RWPE2 (cell line): Measurements from ENCODE around the gene PHRF1.

Experiments
- ATAC-seq: fragments of 200-7000 bp; cut with Tn5 transposase; 3 replicates; pipeline ENCODE4 v1.9.1; 2021; ENCODE audit warnings: low read depth
- DNase-seq: peaks from one replicate; pipeline ENCODE4 v3.0.0-alpha.2; 2020; ENCODE audit warnings: low spot score
- H3K27ac ChIP-seq: fragments of 450-650 bp; 2 replicates; pipeline ENCODE4 v1.5.1; 2017; ENCODE audit warnings: mild to moderate bottlenecking; ENCODE audit not compliant: poor library complexity, severe bottlenecking
- H3K27me3 ChIP-seq: fragments of 250-450 bp; sonication (Bioruptor Pico); 2 replicates; pipeline ENCODE4 v1.5.1; 2021; ENCODE audit warnings: mild to moderate bottlenecking, moderate library complexity; ENCODE audit not compliant: insufficient read depth, poor library complexity, severe bottlenecking
- H3K36me3 ChIP-seq: fragments of 250-450 bp; sonication (Bioruptor Pico); 2 replicates; pipeline ENCODE4 v1.5.1; 2020; ENCODE audit warnings: low read depth, mild to moderate bottlenecking, moderate library complexity
- H3K4me1 ChIP-seq: fragments of 250-450 bp; sonication (Bioruptor Pico); 2 replicates; pipeline ENCODE4 v1.5.1; 2021; ENCODE audit warnings: mild to moderate bottlenecking, moderate library complexity; ENCODE audit not compliant: insufficient read depth, poor library complexity, severe bottlenecking
- H3K4me3 ChIP-seq: fragments of 250-450 bp; sonication (Bioruptor Pico); 2 replicates; pipeline ENCODE4 v1.5.1; 2021; ENCODE audit warnings: mild to moderate bottlenecking, moderate library complexity; ENCODE audit not compliant: severe bottlenecking
- H3K9me3 ChIP-seq: fragments of 250-450 bp; sonication (Bioruptor Pico); 2 replicates; pipeline ENCODE4 v1.5.1; 2021; ENCODE audit warnings: mild to moderate bottlenecking, moderate library complexity; ENCODE audit not compliant: severe bottlenecking
- TF ChIP-seq, protein P1 (sequence below): fragments of 450-650 bp; IDR thresholded peaks from one replicate; pipeline ENCODE4 v1.5.1; 2017; ENCODE audit warnings: mild to moderate bottlenecking, moderate library complexity; ENCODE audit not compliant: poor library complexity, severe bottlenecking

The PHRF1 gene

GRCh38 chr11:586376-587316, 10.4 kb downstream of the PHRF1 start:
- H3K9me3 ChIP-seq: no peaks in the 10 kb centered on the region
- H3K4me3 ChIP-seq: no peak overlapping the region
- ATAC-seq (no peak), DNase-seq (no peak)
- H3K27ac ChIP-seq: no peak overlapping the region
- peaks cover 70% of the 10 kb centered on the region for H3K36me3 ChIP-seq
- H3K4me1 ChIP-seq: no peaks in the 10 kb centered on the region
- TF ChIP-seq, protein P1, sequence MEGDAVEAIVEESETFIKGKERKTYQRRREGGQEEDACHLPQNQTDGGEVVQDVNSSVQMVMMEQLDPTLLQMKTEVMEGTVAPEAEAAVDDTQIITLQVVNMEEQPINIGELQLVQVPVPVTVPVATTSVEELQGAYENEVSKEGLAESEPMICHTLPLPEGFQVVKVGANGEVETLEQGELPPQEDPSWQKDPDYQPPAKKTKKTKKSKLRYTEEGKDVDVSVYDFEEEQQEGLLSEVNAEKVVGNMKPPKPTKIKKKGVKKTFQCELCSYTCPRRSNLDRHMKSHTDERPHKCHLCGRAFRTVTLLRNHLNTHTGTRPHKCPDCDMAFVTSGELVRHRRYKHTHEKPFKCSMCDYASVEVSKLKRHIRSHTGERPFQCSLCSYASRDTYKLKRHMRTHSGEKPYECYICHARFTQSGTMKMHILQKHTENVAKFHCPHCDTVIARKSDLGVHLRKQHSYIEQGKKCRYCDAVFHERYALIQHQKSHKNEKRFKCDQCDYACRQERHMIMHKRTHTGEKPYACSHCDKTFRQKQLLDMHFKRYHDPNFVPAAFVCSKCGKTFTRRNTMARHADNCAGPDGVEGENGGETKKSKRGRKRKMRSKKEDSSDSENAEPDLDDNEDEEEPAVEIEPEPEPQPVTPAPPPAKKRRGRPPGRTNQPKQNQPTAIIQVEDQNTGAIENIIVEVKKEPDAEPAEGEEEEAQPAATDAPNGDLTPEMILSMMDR: no peak
- H3K27me3 ChIP-seq: no peaks in the 10 kb centered on the region

DNA sequence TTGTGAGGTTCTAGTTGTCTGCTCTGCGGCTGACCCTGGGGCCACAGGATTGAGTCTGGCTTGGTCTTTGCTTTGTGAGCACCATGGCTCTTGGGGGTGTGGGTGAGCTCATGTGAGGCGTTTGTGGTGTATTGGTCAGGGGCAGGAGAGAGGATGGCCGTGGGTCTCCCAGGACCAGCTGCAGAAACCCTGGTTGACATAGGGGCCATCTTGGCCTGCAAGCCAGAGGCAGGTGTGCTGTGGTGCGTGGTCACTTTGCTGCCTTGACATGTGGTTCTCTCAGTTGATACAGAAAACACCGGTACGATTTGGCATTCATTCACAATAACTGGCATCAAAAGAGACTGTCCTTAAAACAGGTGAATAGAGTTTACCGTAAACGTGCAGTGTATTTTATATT, 11.3 kb downstream of the PHRF1 start:
- no peaks in the 10 kb centered on the region for H3K27me3 ChIP-seq
- ATAC-seq (0 out of 3 replicates have a peak, but pooled peaks have one; percentile 19), DNase-seq (no peak)
- no peak overlapping the region for H3K4me3 ChIP-seq
- H3K4me1 ChIP-seq: no peaks in the 10 kb centered on the region
- peaks cover 70% of the 10 kb centered on the region for H3K36me3 ChIP-seq
- no peaks in the 10 kb centered on the region for H3K9me3 ChIP-seq
- TF ChIP-seq, protein P1: no peak
- peak overlapping the region; percentile 15 for H3K27ac ChIP-seq

DNA sequence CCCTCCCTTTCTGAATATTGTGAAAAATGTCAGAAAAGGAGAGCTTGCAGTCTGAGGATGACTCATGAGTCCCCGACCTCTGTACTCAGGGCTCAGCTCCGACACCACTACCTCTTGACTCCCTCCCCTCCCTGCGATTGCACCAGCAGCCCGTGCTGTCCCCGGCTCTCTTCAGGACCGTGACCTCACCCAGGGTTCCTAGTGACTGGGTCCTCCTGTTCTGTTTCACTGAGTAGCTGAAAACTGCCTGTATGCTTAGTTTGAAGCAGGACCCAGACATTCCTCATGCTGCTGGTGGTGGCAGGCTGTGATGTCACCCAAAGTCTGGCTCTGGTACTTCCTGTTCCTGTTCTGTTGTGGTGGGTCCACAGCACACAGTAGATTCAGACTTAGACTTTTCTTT, 11.7 kb downstream of the PHRF1 start:
- peak overlapping the region; percentile 15 for H3K27ac ChIP-seq
- ATAC-seq (0 out of 3 replicates have a peak, but pooled peaks have one; percentile 48), DNase-seq (no peak)
- H3K4me1 ChIP-seq: no peaks in the 10 kb centered on the region
- no peaks in the 10 kb centered on the region for H3K9me3 ChIP-seq
- peaks cover 69% of the 10 kb centered on the region for H3K36me3 ChIP-seq
- TF ChIP-seq, protein P1: no peak
- no peak overlapping the region for H3K4me3 ChIP-seq
- no peaks in the 10 kb centered on the region for H3K27me3 ChIP-seq

DNA sequence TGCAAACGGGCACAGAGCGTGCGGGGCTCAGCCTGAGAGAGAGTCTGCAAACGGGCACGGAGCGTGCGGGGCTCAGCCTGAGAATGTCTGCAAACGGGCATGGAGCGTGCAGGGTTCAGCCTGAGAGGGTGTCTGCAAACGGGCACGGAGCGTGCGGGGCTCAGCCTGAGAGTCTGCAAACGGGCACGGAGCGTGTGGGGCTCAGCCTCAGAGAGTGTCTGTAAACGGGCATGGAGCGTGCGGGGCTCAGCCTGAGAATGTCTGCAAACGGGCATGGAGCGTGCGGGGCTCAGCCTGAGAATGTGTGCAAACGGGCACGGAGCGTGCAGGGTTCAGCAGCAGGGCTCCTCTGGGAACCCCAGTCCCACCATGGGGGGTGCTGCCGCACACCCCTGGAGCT, 13.5 kb downstream of the PHRF1 start:
- DNase-seq (no peak), ATAC-seq (no peak)
- no peak overlapping the region for H3K27ac ChIP-seq
- H3K4me3 ChIP-seq: no peak overlapping the region
- no peaks in the 10 kb centered on the region for H3K27me3 ChIP-seq
- TF ChIP-seq, protein P1: no peak
- no peaks in the 10 kb centered on the region for H3K9me3 ChIP-seq
- no peaks in the 10 kb centered on the region for H3K4me1 ChIP-seq
- H3K36me3 ChIP-seq: peaks cover 75% of the 10 kb centered on the region

DNA sequence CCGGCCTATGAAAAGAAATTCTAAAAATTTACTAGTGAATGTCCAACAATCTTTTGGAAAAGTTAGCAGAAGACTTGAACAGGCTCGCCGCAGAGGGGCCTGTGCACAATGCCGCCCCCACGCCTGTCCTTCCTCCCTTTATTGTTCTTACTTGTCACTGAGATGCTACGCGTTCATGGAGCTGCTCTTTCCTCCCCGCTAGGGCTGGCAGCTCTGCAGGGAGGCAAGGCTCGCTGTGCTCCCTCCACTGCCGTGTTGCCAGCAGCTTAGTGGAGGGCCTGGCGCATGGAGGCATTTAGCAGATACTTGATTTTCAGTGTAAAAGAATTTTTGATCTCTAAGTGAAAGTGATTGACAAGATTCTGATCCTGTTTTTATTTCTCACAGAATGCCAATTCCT, 14.7 kb downstream of the PHRF1 start:
- no peak for DNase-seq
- TF ChIP-seq, protein P1: no peak
- no peak for ATAC-seq
- no peak overlapping the region for H3K27ac ChIP-seq
- no peaks in the 10 kb centered on the region for H3K27me3 ChIP-seq
- no peak overlapping the region for H3K4me3 ChIP-seq
- H3K4me1 ChIP-seq: no peaks in the 10 kb centered on the region
- H3K9me3 ChIP-seq: no peaks in the 10 kb centered on the region
- H3K36me3 ChIP-seq: peaks cover 85% of the 10 kb centered on the region
